Ishikawa (cell line): ENCODE data around the gene TMEM117.
A peak's percentile ranks its signal among the peaks of the same experiment; 100 is the strongest.

ENCODE experiments used
- CEBPB ChIP-seq: IDR thresholded peaks from 2 replicates; pipeline ENCODE4 v1.6.1; 2012
- CREB1 ChIP-seq: IDR thresholded peaks from 2 replicates; pipeline ENCODE4 v1.6.1; 2012; ENCODE audit warnings: low read depth
- EGR1 ChIP-seq: IDR thresholded peaks from 2 replicates; pipeline ENCODE4 v1.6.1; 2012
- EP300 ChIP-seq: IDR thresholded peaks from 2 replicates; pipeline ENCODE4 v1.6.1; 2012; ENCODE audit warnings: borderline replicate concordance
- FOXM1 ChIP-seq: IDR thresholded peaks from 2 replicates; pipeline ENCODE4 v1.6.1; 2012; ENCODE audit warnings: low read depth, borderline replicate concordance
- NFIC ChIP-seq: IDR thresholded peaks from 2 replicates; pipeline ENCODE4 v1.6.1; 2012
- RAD21 ChIP-seq: IDR thresholded peaks from 2 replicates; pipeline ENCODE4 v1.6.1; 2012; ENCODE audit warnings: low read depth
- TAF1 ChIP-seq: IDR thresholded peaks from 2 replicates; pipeline ENCODE4 v1.6.1; 2012; ENCODE audit warnings: low read depth, mild to moderate bottlenecking
- TCF12 ChIP-seq: IDR thresholded peaks from 2 replicates; pipeline ENCODE4 v1.6.1; 2012; ENCODE audit warnings: low read depth
- TEAD4 ChIP-seq: IDR thresholded peaks from 2 replicates; pipeline ENCODE4 v1.6.1; 2012
- YY1 ChIP-seq: IDR thresholded peaks from 2 replicates; pipeline ENCODE4 v1.6.1; 2012; ENCODE audit warnings: low read depth
- ZBTB7A ChIP-seq: IDR thresholded peaks from 2 replicates; pipeline ENCODE4 v1.6.1; 2012; ENCODE audit warnings: low read depth
- TF ChIP-seq, protein P1 (sequence below): IDR thresholded peaks from 2 replicates; pipeline ENCODE4 v1.6.1; 2012; ENCODE audit warnings: low read depth, mild to moderate bottlenecking
- TF ChIP-seq, protein P2 (sequence below): IDR thresholded peaks from 2 replicates; pipeline ENCODE4 v1.6.1; 2012
- TF ChIP-seq, protein P3 (sequence below): IDR thresholded peaks from 2 replicates; pipeline ENCODE4 v1.6.1; 2012

Gene TMEM117

DNA sequence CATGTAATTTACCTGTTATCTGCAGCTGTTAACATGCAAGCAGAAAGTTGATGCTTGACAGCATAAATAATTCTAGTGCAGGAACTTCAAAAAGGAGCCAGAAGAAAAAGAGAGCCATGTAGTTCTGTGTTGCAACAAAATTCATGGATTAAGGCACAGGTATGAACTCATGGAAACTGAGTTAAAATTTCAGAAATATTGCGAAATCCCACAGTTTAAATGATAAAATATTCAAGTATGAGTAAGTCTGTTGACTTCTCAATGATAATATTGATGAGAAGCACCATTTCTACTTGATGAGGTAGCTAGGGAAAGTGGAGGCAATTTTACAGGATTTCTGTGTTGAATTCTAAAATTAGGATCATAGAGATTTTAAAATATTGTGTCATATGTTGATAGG is 290.9 kb downstream of the TMEM117 start:
- peak; percentile 73; the same call in 1 of the 2 replicates for TF ChIP-seq CEBPB
- TF ChIP-seq, protein P1, sequence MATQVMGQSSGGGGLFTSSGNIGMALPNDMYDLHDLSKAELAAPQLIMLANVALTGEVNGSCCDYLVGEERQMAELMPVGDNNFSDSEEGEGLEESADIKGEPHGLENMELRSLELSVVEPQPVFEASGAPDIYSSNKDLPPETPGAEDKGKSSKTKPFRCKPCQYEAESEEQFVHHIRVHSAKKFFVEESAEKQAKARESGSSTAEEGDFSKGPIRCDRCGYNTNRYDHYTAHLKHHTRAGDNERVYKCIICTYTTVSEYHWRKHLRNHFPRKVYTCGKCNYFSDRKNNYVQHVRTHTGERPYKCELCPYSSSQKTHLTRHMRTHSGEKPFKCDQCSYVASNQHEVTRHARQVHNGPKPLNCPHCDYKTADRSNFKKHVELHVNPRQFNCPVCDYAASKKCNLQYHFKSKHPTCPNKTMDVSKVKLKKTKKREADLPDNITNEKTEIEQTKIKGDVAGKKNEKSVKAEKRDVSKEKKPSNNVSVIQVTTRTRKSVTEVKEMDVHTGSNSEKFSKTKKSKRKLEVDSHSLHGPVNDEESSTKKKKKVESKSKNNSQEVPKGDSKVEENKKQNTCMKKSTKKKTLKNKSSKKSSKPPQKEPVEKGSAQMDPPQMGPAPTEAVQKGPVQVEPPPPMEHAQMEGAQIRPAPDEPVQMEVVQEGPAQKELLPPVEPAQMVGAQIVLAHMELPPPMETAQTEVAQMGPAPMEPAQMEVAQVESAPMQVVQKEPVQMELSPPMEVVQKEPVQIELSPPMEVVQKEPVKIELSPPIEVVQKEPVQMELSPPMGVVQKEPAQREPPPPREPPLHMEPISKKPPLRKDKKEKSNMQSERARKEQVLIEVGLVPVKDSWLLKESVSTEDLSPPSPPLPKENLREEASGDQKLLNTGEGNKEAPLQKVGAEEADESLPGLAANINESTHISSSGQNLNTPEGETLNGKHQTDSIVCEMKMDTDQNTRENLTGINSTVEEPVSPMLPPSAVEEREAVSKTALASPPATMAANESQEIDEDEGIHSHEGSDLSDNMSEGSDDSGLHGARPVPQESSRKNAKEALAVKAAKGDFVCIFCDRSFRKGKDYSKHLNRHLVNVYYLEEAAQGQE, result no peak

DNA sequence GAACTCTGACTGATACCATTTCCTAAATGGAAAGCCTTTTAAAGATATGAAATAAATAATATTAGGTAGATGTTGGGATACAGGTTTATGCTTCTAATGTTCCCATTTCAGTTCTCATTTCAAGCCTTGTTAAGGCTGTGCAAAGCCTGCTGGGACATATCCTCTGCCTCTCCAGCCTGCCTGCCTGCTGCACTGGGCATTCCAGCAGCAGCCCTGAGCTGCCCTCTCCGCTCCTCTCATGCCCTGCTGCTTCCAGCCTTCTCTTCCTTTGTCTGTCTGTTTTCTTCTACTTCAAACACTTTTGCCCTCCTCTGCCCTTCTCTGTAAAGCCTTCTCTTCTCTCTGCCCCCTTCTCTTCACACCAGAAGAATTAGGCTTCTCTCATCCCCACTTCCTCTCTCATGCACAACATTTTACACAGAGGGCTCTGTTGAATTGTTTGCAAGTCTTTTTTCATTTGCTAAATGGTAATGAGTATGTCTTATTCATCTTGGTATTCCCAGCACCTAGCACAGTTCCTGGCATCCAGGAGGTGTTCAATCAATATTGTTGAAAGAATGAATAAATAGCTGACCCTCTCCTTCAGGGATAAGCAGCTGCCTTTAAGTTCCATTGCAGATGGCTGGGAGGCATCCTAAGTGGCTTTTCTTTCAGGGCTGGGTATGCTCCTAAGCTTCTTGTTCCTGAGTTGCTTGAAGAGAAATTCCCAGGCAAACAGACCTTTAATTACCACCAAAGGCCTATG is 292.3 kb downstream of the TMEM117 start:
- TF ChIP-seq ZBTB7A (no peak), FOXM1 (no peak), TCF12 (no peak), NFIC (no peak), EGR1 (no peak)

DNA sequence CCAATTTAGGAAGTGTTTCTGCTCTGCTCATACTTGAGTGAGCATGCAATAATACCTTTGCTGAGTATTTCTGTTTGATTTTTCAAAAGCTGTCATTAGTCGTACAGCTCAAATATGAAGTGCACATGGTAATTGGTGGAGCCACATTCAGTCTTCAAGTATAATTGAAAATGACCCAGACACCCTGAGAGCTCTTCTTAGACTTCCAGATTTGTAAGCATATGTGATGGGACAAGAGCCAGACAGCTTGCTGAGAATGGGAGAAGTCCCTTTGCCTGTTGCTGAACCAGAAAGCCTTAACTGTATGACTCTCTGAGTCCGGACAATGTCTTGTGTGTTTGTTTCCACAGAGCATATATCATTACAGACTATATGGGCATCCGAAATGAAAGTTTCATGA is 307.3 kb downstream of the TMEM117 start:
- TF ChIP-seq, protein P2, sequence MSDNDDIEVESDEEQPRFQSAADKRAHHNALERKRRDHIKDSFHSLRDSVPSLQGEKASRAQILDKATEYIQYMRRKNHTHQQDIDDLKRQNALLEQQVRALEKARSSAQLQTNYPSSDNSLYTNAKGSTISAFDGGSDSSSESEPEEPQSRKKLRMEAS, result no peak
- TF ChIP-seq EGR1, result no peak
- TF ChIP-seq, protein P3, sequence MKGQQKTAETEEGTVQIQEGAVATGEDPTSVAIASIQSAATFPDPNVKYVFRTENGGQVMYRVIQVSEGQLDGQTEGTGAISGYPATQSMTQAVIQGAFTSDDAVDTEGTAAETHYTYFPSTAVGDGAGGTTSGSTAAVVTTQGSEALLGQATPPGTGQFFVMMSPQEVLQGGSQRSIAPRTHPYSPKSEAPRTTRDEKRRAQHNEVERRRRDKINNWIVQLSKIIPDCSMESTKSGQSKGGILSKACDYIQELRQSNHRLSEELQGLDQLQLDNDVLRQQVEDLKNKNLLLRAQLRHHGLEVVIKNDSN, result no peak
- TF ChIP-seq FOXM1, result no peak
- no peak for TF ChIP-seq ZBTB7A
- TF ChIP-seq YY1, result no peak
- TF ChIP-seq, protein P1, result no peak
- TF ChIP-seq CEBPB, result no peak
- no peak for TF ChIP-seq TCF12
- TF ChIP-seq EP300, result no peak
- no peak for TF ChIP-seq CREB1
- TF ChIP-seq TEAD4, result no peak
- no peak for TF ChIP-seq NFIC
- TF ChIP-seq TAF1, result no peak

DNA sequence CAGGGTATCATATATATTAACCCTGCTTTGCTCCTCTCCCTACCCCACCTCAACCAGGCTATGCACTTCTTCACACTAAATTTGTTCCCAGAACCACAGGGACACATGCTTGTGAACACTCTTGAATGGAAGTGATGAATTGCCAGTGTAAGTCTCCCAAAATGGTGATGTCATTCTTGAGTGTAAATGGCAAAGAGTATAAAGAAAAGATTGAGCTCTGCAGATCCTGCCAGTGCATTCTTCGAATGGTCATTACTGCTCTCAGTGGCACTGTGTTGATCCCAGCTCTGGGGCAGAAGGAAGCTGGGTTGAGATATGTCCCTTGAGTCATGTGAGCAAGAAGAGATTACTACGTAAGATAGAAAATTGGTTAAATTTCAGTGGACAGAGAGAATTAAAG is 313.1 kb downstream of the TMEM117 start:
- TF ChIP-seq CREB1 (no peak), ZBTB7A (no peak), TAF1 (no peak), EP300 (no peak), FOXM1 (no peak), YY1 (no peak)
- TF ChIP-seq, protein P1, result no peak

DNA sequence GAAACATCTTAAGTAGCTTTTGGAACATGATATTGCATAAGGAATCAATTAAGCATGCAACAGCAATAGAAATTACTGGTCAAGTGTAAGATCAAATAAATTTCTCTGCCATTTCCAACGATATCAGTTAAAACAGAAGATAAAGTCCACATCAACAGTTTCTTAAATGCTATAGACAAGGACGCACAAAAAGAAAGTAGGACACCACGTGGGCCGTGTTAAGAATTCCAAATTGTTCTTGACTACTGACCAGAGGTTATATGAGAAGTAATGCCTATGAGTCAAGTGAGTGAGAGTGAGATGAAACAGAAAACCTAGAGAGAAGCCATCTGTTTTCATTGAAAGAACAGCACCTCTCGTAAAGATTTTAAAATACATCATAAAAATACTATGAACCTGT is 318.2 kb downstream of the TMEM117 start:
- TF ChIP-seq CREB1 (no peak), TCF12 (no peak), TAF1 (no peak), NFIC (no peak), RAD21 (no peak), TEAD4 (no peak), EGR1 (no peak), FOXM1 (no peak), ZBTB7A (no peak)
- TF ChIP-seq, protein P2, result no peak
- TF ChIP-seq, protein P1, result no peak
- TF ChIP-seq, protein P3, result no peak
